Measurements from ENCODE around the gene EHF. TPM values are rescaled to one million over a fixed set of nuclear protein-coding genes. Genes with fewer than 3 reads are reported as not detected.

EHF gene
- total and polyA plus RNA-seq, 2 experiments from 2014 or later = 5.8 to 9.0 TPM

DNA sequence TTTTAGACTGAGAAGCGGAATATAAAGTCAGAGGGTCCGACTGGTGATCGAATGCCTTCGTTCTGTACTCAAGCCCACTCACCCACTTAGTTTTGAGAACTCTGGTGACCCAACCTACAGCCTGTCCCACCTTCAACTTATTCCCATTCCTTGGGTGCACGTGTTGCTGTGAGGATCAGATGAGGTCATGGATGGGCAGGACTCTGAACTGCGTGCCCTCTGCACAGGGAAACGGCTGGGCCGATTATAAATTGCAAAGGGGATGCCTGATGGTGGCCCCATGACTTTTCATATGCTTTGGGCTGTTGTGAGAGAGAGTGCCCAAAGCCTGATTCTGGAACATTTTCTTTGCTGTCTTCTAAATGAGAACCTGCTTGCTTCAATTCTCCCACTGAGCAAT, 16.0 kb upstream of the EHF start:
- no peak for DNase-seq (ENCODE audit: low spot score)
- no peak overlapping the region for H3K27ac ChIP-seq
- H3K9me3 ChIP-seq (ENCODE audit: low read depth) = no peaks in the 10 kb centered on the region
- H3K4me3 ChIP-seq = no peak overlapping the region
- no peaks in the 10 kb centered on the region for H3K79me2 ChIP-seq
- no peak overlapping the region for H3K4me2 ChIP-seq
- H3K4me1 ChIP-seq (ENCODE audit: insufficient read depth) = peaks cover 32% of the 10 kb centered on the region
- H4K20me1 ChIP-seq (ENCODE audit: insufficient read depth, poor library complexity, severe bottlenecking) = no peaks in the 10 kb centered on the region
- WGBS (ENCODE audit: low lambda C conversion rate, missing lambda C conversion rate) = 82% methylated on average over 8 of the region's 8 CpGs
- no peak for TF ChIP-seq CTCF (IDR thresholded peaks at IDR 0.05; ENCODE audit: poor library complexity)
- no peak for TF ChIP-seq EZH2 (IDR thresholded peaks at IDR 0.05; ENCODE audit: borderline replicate concordance)
- TF ChIP-seq EZH2phosphoT487 (IDR thresholded peaks at IDR 0.05; ENCODE audit: low read depth, severe bottlenecking, unreplicated experiment) = no peak
- H3K36me3 ChIP-seq (replicated peaks; ENCODE audit: insufficient read depth, low read depth) = no peaks in the 10 kb centered on the region
- H3K27me3 ChIP-seq = no peaks in the 10 kb centered on the region
- no peak overlapping the region for H2AFZ ChIP-seq
- no peaks in the 10 kb centered on the region for H3K9me2 ChIP-seq (replicated peaks; ENCODE audit: insufficient read depth)

GRCh38 chr11:34605481-34606325, 15.2 kb upstream of the EHF start:
- Histone ChIP-seq H3K27me3 (no peaks in the 10 kb centered on the region), H3K4me2 (no peak overlapping the region), H3K9me2 (replicated peaks; ENCODE audit: insufficient read depth) (no peaks in the 10 kb centered on the region), H2AFZ (no peak overlapping the region), H3K27ac (no peak overlapping the region), H3K4me3 (no peak overlapping the region), H3K9me3 (ENCODE audit: low read depth) (no peaks in the 10 kb centered on the region), H3K4me1 (ENCODE audit: insufficient read depth) (peaks cover 24% of the 10 kb centered on the region), H3K79me2 (no peaks in the 10 kb centered on the region), H4K20me1 (ENCODE audit: insufficient read depth, poor library complexity, severe bottlenecking) (no peaks in the 10 kb centered on the region), H3K36me3 (replicated peaks; ENCODE audit: insufficient read depth, low read depth) (no peaks in the 10 kb centered on the region)
- no peak for DNase-seq (ENCODE audit: low spot score)
- WGBS (ENCODE audit: low lambda C conversion rate, missing lambda C conversion rate) = 91% methylated on average over 6 of the region's 6 CpGs
- TF ChIP-seq EZH2phosphoT487 (IDR thresholded peaks at IDR 0.05; ENCODE audit: low read depth, severe bottlenecking, unreplicated experiment) = no peak

GRCh38 chr11:34606326-34607120, 14.4 kb upstream of the EHF start:
- no peak overlapping the region for H3K27ac ChIP-seq
- H4K20me1 ChIP-seq (ENCODE audit: insufficient read depth, poor library complexity, severe bottlenecking) = no peaks in the 10 kb centered on the region
- DNase-seq (ENCODE audit: low spot score) = no peak
- no peak overlapping the region for H3K4me3 ChIP-seq
- H2AFZ ChIP-seq = no peak overlapping the region
- TF ChIP-seq EZH2 (IDR thresholded peaks at IDR 0.05; ENCODE audit: borderline replicate concordance) (no peak), CTCF (IDR thresholded peaks at IDR 0.05; ENCODE audit: poor library complexity) (no peak), EZH2phosphoT487 (IDR thresholded peaks at IDR 0.05; ENCODE audit: low read depth, severe bottlenecking, unreplicated experiment) (no peak)
- H3K79me2 ChIP-seq = no peaks in the 10 kb centered on the region
- H3K4me1 ChIP-seq (ENCODE audit: insufficient read depth) = peaks cover 16% of the 10 kb centered on the region
- H3K4me2 ChIP-seq = no peak overlapping the region
- WGBS (ENCODE audit: low lambda C conversion rate, missing lambda C conversion rate) = 66% methylated on average over 4 of the region's 4 CpGs
- H3K9me3 ChIP-seq (ENCODE audit: low read depth) = no peaks in the 10 kb centered on the region
- H3K36me3 ChIP-seq (replicated peaks; ENCODE audit: insufficient read depth, low read depth) = no peaks in the 10 kb centered on the region
- no peaks in the 10 kb centered on the region for H3K27me3 ChIP-seq
- no peaks in the 10 kb centered on the region for H3K9me2 ChIP-seq (replicated peaks; ENCODE audit: insufficient read depth)

Measured in hepatocyte (in vitro differentiated cells).